ES-I3 (cell line): Measurements from ENCODE around the gene CES2.

ENCODE experiments used
- H3K36me3 ChIP-seq: 2 replicates; pipeline ENCODE4 v1.6.1; 2013; ENCODE audit warnings: mild to moderate bottlenecking, low read length, control low read depth, moderate library complexity; ENCODE audit not compliant: insufficient read depth
- H3K4me1 ChIP-seq: 2 replicates; pipeline ENCODE4 v1.6.1; 2013; ENCODE audit warnings: mild to moderate bottlenecking, control low read depth, low read length; ENCODE audit not compliant: insufficient read depth
- H3K9ac ChIP-seq: 2 replicates; pipeline ENCODE4 v1.6.1; 2013; ENCODE audit warnings: low read depth, mild to moderate bottlenecking, low read length, moderate library complexity
- H3K9me3 ChIP-seq: 2 replicates; pipeline ENCODE4 v1.6.1; 2013; ENCODE audit warnings: mild to moderate bottlenecking, low read length, moderate library complexity; ENCODE audit not compliant: control insufficient read depth, insufficient read depth

Gene CES2

GRCh38 chr16:66920299-66920590 lies 15.1 kb upstream of the CES2 start:
- no peaks in the 10 kb centered on the region for H3K36me3 ChIP-seq
- H3K4me1 ChIP-seq = peaks cover 4% of the 10 kb centered on the region; the same call in 1 of the 2 replicates
- no peaks in the 10 kb centered on the region for H3K9me3 ChIP-seq
- no peak overlapping the region for H3K9ac ChIP-seq

- Histone ChIP-seq H3K4me1 (peaks cover 4% of the 10 kb centered on the region; the same call in 1 of the 2 replicates), H3K36me3 (no peaks in the 10 kb centered on the region), H3K9me3 (no peaks in the 10 kb centered on the region), H3K9ac (no peak overlapping the region)
These were observed 14.2 kb upstream of the CES2 start for GRCh38 chr16:66920924-66921680.

- Histone ChIP-seq H3K9ac (no peak overlapping the region), H3K36me3 (no peaks in the 10 kb centered on the region), H3K4me1 (peaks cover 4% of the 10 kb centered on the region; the same call in 1 of the 2 replicates), H3K9me3 (no peaks in the 10 kb centered on the region)
These were observed 13.4 kb upstream of the CES2 start for GRCh38 chr16:66921729-66922450.

- no peaks in the 10 kb centered on the region for H3K9me3 ChIP-seq
- no peak overlapping the region for H3K9ac ChIP-seq
- H3K4me1 ChIP-seq = peaks cover 13% of the 10 kb centered on the region; the same call in 1 of the 2 replicates
- no peaks in the 10 kb centered on the region for H3K36me3 ChIP-seq
These were observed 12.0 kb upstream of the CES2 start for GRCh38 chr16:66923247-66923731.

- Histone ChIP-seq H3K9me3 (no peaks in the 10 kb centered on the region), H3K36me3 (no peaks in the 10 kb centered on the region), H3K9ac (no peak overlapping the region), H3K4me1 (peaks cover 13% of the 10 kb centered on the region; the same call in 1 of the 2 replicates)
These were observed 11.4 kb upstream of the CES2 start for GRCh38 chr16:66923866-66924265.

GRCh38 chr16:66924527-66925321 lies 10.6 kb upstream of the CES2 start:
- Histone ChIP-seq H3K9me3 (no peaks in the 10 kb centered on the region), H3K4me1 (peaks cover 13% of the 10 kb centered on the region; the same call in 1 of the 2 replicates), H3K9ac (peak overlapping the region; percentile 60; the same call in 1 of the 2 replicates), H3K36me3 (no peaks in the 10 kb centered on the region)

- Histone ChIP-seq H3K4me1 (peaks cover 13% of the 10 kb centered on the region; the same call in 1 of the 2 replicates), H3K9ac (peak within 1 kb of the TSS; percentile 60; the same call in 1 of the 2 replicates), H3K9me3 (no peaks in the 10 kb centered on the region), H3K36me3 (no peaks in the 10 kb centered on the region)
These were observed 9.9 kb upstream of the CES2 start, which contains the start of gene RRAD for GRCh38 chr16:66925322-66925840. RRAD (minus strand) TSS chr16:66925535; CDS start chr16:66925179, 356 bp downstream.

GRCh38 chr16:66926171-66926947 lies 9.0 kb upstream of the CES2 start:
- Histone ChIP-seq H3K9me3 (no peaks in the 10 kb centered on the region), H3K36me3 (no peaks in the 10 kb centered on the region), H3K9ac (no peak overlapping the region), H3K4me1 (peaks cover 11% of the 10 kb centered on the region; the same call in 1 of the 2 replicates)

- H3K9ac ChIP-seq = no peak overlapping the region
- H3K4me1 ChIP-seq = peaks cover 10% of the 10 kb centered on the region; the same call in 1 of the 2 replicates
- no peaks in the 10 kb centered on the region for H3K36me3 ChIP-seq
These were observed 8.3 kb upstream of the CES2 start for GRCh38 chr16:66926961-66927436.

GRCh38 chr16:66927918-66928649 lies 7.2 kb upstream of the CES2 start:
- peaks cover 10% of the 10 kb centered on the region; the same call in 1 of the 2 replicates for H3K4me1 ChIP-seq
- H3K36me3 ChIP-seq = no peaks in the 10 kb centered on the region
- no peaks in the 10 kb centered on the region for H3K9me3 ChIP-seq
- H3K9ac ChIP-seq = no peak overlapping the region

More at GRCh38 chr16:66926961-66927436, 8.3 kb upstream of the CES2 start:
- H3K9me3 ChIP-seq = no peaks in the 10 kb centered on the region

- Histone ChIP-seq H3K9me3 (no peaks in the 10 kb centered on the region), H3K9ac (no peak overlapping the region), H3K4me1 (peaks cover 15% of the 10 kb centered on the region; the same call in 1 of the 2 replicates), H3K36me3 (no peaks in the 10 kb centered on the region)
These were observed 6.5 kb upstream of the CES2 start for GRCh38 chr16:66928702-66929388.

GRCh38 chr16:66930189-66930588 lies 5.1 kb upstream of the CES2 start:
- H3K36me3 ChIP-seq = no peaks in the 10 kb centered on the region
- no peaks in the 10 kb centered on the region for H3K9me3 ChIP-seq
- H3K9ac ChIP-seq = no peak overlapping the region
- H3K4me1 ChIP-seq = peaks cover 15% of the 10 kb centered on the region; the same call in 1 of the 2 replicates
